Left lung (tissue), 10 donors: ENCODE results near the gene LYST. TPM values are rescaled to one million over a fixed set of nuclear protein-coding genes. Genes with fewer than 3 reads are reported as not detected.
A peak's percentile ranks its signal among the peaks of the same experiment; 100 is the strongest.

Source experiments
- ATAC-seq: fragments of 200-7000 bp; cut with Tn5 transposase; one replicate; pipeline ENCODE4 v1.9.1; 2020; ENCODE audit warnings: moderate library complexity
- DNase-seq, 4 donors: peaks; one replicate each; pipeline ENCODE4 v3.0.0-alpha.2; 2013 to 2020
- H3K27ac ChIP-seq, 2 donors: fragments of 200-600 bp; sonication (generic) in 1 of 2; one replicate each; pipeline versions ENCODE4 v1.5.0 to v1.8.0; 2020 to 2021
- H3K27me3 ChIP-seq, 2 donors: fragments of 200-600 bp; sonication (generic) in 1 of 2; one replicate each; pipeline versions ENCODE4 v1.5.0 to v1.8.0; 2020 to 2021
- H3K36me3 ChIP-seq, 2 donors: fragments of 200-600 bp; sonication (generic) in 1 of 2; one replicate each; pipeline versions ENCODE4 v1.5.0 to v1.8.0; 2020 to 2021
- H3K4me1 ChIP-seq, 2 donors: fragments of 200-600 bp; one replicate each; pipeline ENCODE4 v1.8.0; 2021
- H3K4me3 ChIP-seq, 2 donors: fragments of 200-600 bp; sonication (generic) in 1 of 2; one replicate each; pipeline versions ENCODE4 v1.5.0 to v1.8.0; 2020 to 2021; ENCODE audit warnings: mild to moderate bottlenecking in 1 of 2
- H3K9me3 ChIP-seq, 2 donors: fragments of 200-600 bp; sonication (generic) in 1 of 2; one replicate each; pipeline versions ENCODE4 v1.5.0 to v1.8.0; 2020 to 2021
- CTCF ChIP-seq, 2 donors: fragments of 200-600 bp; sonication (generic) in 1 of 2; IDR thresholded peaks; one replicate each; pipeline versions ENCODE4 v1.5.0 to v1.8.0; 2021; ENCODE audit warnings: antibody characterized with exemption in 2 of 2
- intact Hi-C, 2 donors: fragments of 100-400 bp; cut with DNase I; formaldehyde crosslinking; loops; one replicate each; pipeline versions ENCODE4 v1.11.2 to v1.14.2; 2022
- polyA plus RNA-seq, 6 donors: library from polyadenylated mRNA; unstranded; fragments of 120-200 nt; gene quantifications; one replicate each; pipeline ENCODE4 v1.2.1, GENCODE V29; 2013; ENCODE audit not compliant: insufficient read length in 6 of 6
- total RNA-seq, 2 donors: library from RNA; stranded (reverse); fragmentation: NEBNext Ultra II Directional; extraction: Animal tissue kit (Norgen Biotek cat#: 25700); gene quantifications; one replicate each; pipeline ENCODE4 v1.2.1, GENCODE V29; 2021
- donor health status: DM: no; HTN: yes; CAD: no.
- donor health status: DM: no; HTN: no; CAD: no.

Gene LYST
- total and polyA plus RNA-seq, 8 donors: 10.3 to 64.9 (median 13.0) TPM

- Histone ChIP-seq H3K4me1 (peaks cover 0 to 60% of the 10 kb centered on the region in 2 donors), H3K27me3 (no peaks in the 10 kb centered on the region), H3K9me3 (no peaks in the 10 kb centered on the region), H3K27ac (peak overlapping the region in 1 of 2 donors; percentile 60), H3K4me3 (no peak overlapping the region), H3K36me3 (no peaks in the 10 kb centered on the region)
- ATAC-seq (no peak), DNase-seq (no peak)
- intact Hi-C loops: no loop called here
- TF ChIP-seq CTCF (IDR thresholded peaks at IDR 0.05): no peak
These were observed 21.9 kb downstream of the LYST start for GRCh38 chr1:235844776-235845175.

- no peak for TF ChIP-seq CTCF (IDR thresholded peaks at IDR 0.05)
- DNase-seq (peak in 1 of 4 donors; percentile 16), ATAC-seq (peak; percentile 80)
- no peaks in the 10 kb centered on the region for H3K36me3 ChIP-seq
- H3K4me3 ChIP-seq: no peak overlapping the region
- H3K4me1 ChIP-seq: peaks cover 0 to 52% of the 10 kb centered on the region in 2 donors
- H3K27ac ChIP-seq: peak overlapping the region in 1 of 2 donors; percentile 25
- H3K27me3 ChIP-seq: no peaks in the 10 kb centered on the region
- intact Hi-C loops: no loop called here
- no peaks in the 10 kb centered on the region for H3K9me3 ChIP-seq
These were observed 23.2 kb downstream of the LYST start for GRCh38 chr1:235843461-235843961.

- no peaks in the 10 kb centered on the region for H3K9me3 ChIP-seq
- H3K27me3 ChIP-seq: no peaks in the 10 kb centered on the region
- H3K4me3 ChIP-seq: no peak overlapping the region
- no peaks in the 10 kb centered on the region for H3K36me3 ChIP-seq
- H3K4me1 ChIP-seq: peaks cover 0 to 60% of the 10 kb centered on the region in 2 donors
- TF ChIP-seq CTCF (IDR thresholded peaks at IDR 0.05): no peak
- no peak for DNase-seq
- no peak overlapping the region for H3K27ac ChIP-seq
- ATAC-seq: no peak
- intact Hi-C loops: no loop called here
These were observed 24.7 kb downstream of the LYST start for GRCh38 chr1:235841938-235842545.

- no peaks in the 10 kb centered on the region for H3K27me3 ChIP-seq
- H3K9me3 ChIP-seq: no peaks in the 10 kb centered on the region
- H3K27ac ChIP-seq: no peak overlapping the region
- H3K4me1 ChIP-seq: peaks cover 0 to 51% of the 10 kb centered on the region in 2 donors
- intact Hi-C loops: no loop called here
- DNase-seq (no peak), ATAC-seq (no peak)
- H3K4me3 ChIP-seq: no peak overlapping the region
- TF ChIP-seq CTCF (IDR thresholded peaks at IDR 0.05): no peak
- H3K36me3 ChIP-seq: no peaks in the 10 kb centered on the region
These were observed 28.7 kb downstream of the LYST start for GRCh38 chr1:235838021-235838420.

GRCh38 chr1:235835226-235835625 lies 31.5 kb downstream of the LYST start:
- intact Hi-C loops: no loop called here

More at GRCh38 chr1:235835226-235835625, 31.5 kb downstream of the LYST start:
- H3K4me1 ChIP-seq: peaks cover 0 to 46% of the 10 kb centered on the region in 2 donors
- H3K36me3 ChIP-seq: peaks cover 0 to 9% of the 10 kb centered on the region in 2 donors
- H3K4me3 ChIP-seq: no peak overlapping the region
- ATAC-seq: peak; percentile 55
- TF ChIP-seq CTCF (IDR thresholded peaks at IDR 0.05): no peak
- no peaks in the 10 kb centered on the region for H3K27me3 ChIP-seq
- DNase-seq: peak in 2 of 4 donors; percentile 16 to 51
- no peaks in the 10 kb centered on the region for H3K9me3 ChIP-seq
- no peak overlapping the region for H3K27ac ChIP-seq
